Measurements from ENCODE around the gene EIF4E1B. TPM values are rescaled to one million over a fixed set of nuclear protein-coding genes. Genes with fewer than 3 reads are reported as not detected.

The EIF4E1B gene
- polyA plus RNA-seq, 2 of the 4 experiments (the other 2 are of a cell fraction), result not detected

- H3K27ac ChIP-seq, result no peak overlapping the region
- no peak overlapping the region for H3K4me3 ChIP-seq
- TF ChIP-seq HOXA7 (CRISPR knock-in tag; IDR thresholded peaks at IDR 0.05) (no peak), FOSB (CRISPR knock-in tag; IDR thresholded peaks at IDR 0.05) (no peak), ATOH8 (CRISPR knock-in tag; IDR thresholded peaks at IDR 0.05; ENCODE audit: low read depth) (no peak), MAZ (IDR thresholded peaks at IDR 0.05; ENCODE audit: borderline replicate concordance, low read depth, low read length) (no peak), ELK1 (IDR thresholded peaks at IDR 0.05; ENCODE audit: low read depth, low read length) (no peak), RFX5 (IDR thresholded peaks at IDR 0.05) (no peak), ZSCAN20 (CRISPR knock-in tag; IDR thresholded peaks at IDR 0.05) (no peak)
- ATAC-seq, result no peak
- H3K9me3 ChIP-seq, result peaks cover 6% of the 10 kb centered on the region; the same call in 1 of the 3 replicates
- POLR2A ChIA-PET, result no interaction called here
- DNase-seq (ENCODE audit: low read depth in 1 of 2, low spot score in 1 of 2), result no peak
- CTCF ChIA-PET, result interaction anchor here (0.9 to 6.4 kb wide), 4 partner anchors 12 to 26 kb away, joined by 3 to 53 read pairs (median 3); no protein-coding TSS in a partner anchor
- H3K4me2 ChIP-seq, result no peak overlapping the region
- FAIRE-seq, result no peak
- no peaks in the 10 kb centered on the region for H3K4me1 ChIP-seq
Measured at GRCh38 chr5:176685010-176685409, 54.5 kb downstream of the EIF4E1B start.

- 64% methylated on average over 8 of the region's 10 CpGs for WGBS (ENCODE audit: missing lambda C conversion rate)
- ATAC-seq, result no peak; a peak in 1 of 6 replicates
- H3K4me1 ChIP-seq, result no peaks in the 10 kb centered on the region
- H3K4me2 ChIP-seq, result no peak overlapping the region
- ChIA-PET CTCF (interaction anchor here (2.0 to 2.8 kb wide), 2 partner anchors 27 to 29 kb away, joined by 4 to 15 read pairs; no protein-coding TSS in a partner anchor), POLR2A (no interaction called here)
- FAIRE-seq, result no peak
- TF ChIP-seq HES2 (IDR thresholded peaks at IDR 0.05), result no peak
- TF ChIP-seq MYC (IDR thresholded peaks at IDR 0.05; ENCODE audit: borderline replicate concordance, low read length), result no peak
- no peak for TF ChIP-seq FOSB (CRISPR knock-in tag; IDR thresholded peaks at IDR 0.05)
- TF ChIP-seq TFCP2L1 (CRISPR knock-in tag; IDR thresholded peaks at IDR 0.05), result no peak
- no peak for TF ChIP-seq CEBPB (IDR thresholded peaks at IDR 0.05)
- no peak for TF ChIP-seq PHF8 (IDR thresholded peaks at IDR 0.05; ENCODE audit: borderline replicate concordance, low read depth)
- TF ChIP-seq BCL3 (IDR thresholded peaks at IDR 0.05), result no peak
- no peak for TF ChIP-seq POLR2AphosphoS2 (conservative IDR thresholded peaks at IDR 0.05; ENCODE audit: low read length)
- no peak for TF ChIP-seq HOXB13 (CRISPR knock-in tag; IDR thresholded peaks at IDR 0.05; ENCODE audit: low read depth)
- no peak for TF ChIP-seq NFE2L2 (conservative IDR thresholded peaks at IDR 0.05; ENCODE audit: low read length)
- no peak for TF ChIP-seq ATOH8 (CRISPR knock-in tag; IDR thresholded peaks at IDR 0.05; ENCODE audit: low read depth)
- no peak for TF ChIP-seq ZSCAN20 (CRISPR knock-in tag; IDR thresholded peaks at IDR 0.05)
- TF ChIP-seq RFX5 (IDR thresholded peaks at IDR 0.05), result no peak
- no peak for TF ChIP-seq USF2 (IDR thresholded peaks at IDR 0.05)
- no peak for TF ChIP-seq MAX (IDR thresholded peaks at IDR 0.05)
- no peak for TF ChIP-seq TP53 (CRISPR knock-in tag; IDR thresholded peaks at IDR 0.05)
- no peak for TF ChIP-seq RCOR1 (IDR thresholded peaks at IDR 0.05; ENCODE audit: low read depth, low read length)
- no peak for TF ChIP-seq CHD4 (IDR thresholded peaks at IDR 0.05; ENCODE audit: borderline replicate concordance)
- no peak for DNase-seq (ENCODE audit: low read depth in 1 of 2, low spot score in 1 of 2)
- H3K27ac ChIP-seq, result no peak overlapping the region
- no peak overlapping the region for H3K4me3 ChIP-seq
- H3K9me3 ChIP-seq, result peaks cover 6% of the 10 kb centered on the region; the same call in 1 of the 3 replicates
Measured at GRCh38 chr5:176687247-176687646, 56.8 kb downstream of the EIF4E1B start.
